GM19467 (cell line): ENCODE measurements around the gene OSBPL3.
"Not testable (repeated sequence)": the region's sequence is repeated elsewhere in the genome, so short reads cannot be mapped to it uniquely, and the experiment has no call there.

Source experiments
- ATAC-seq: cut with Tn5 transposase; IDR thresholded peaks from one replicate; pipeline ENCODE4 v1.9.1; 2021; ENCODE audit warnings: mild to moderate bottlenecking, moderate library complexity; ENCODE audit not compliant: unreplicated experiment

The OSBPL3 gene

GRCh38 chr7:24924375-24924774, 55.6 kb downstream of the OSBPL3 start:
- ATAC-seq, result no peak

GRCh38 chr7:24923172-24923865, 56.7 kb downstream of the OSBPL3 start:
- no peak for ATAC-seq

- ATAC-seq, result no peak
These were observed 57.7 kb downstream of the OSBPL3 start for GRCh38 chr7:24922099-24922773.

GRCh38 chr7:24921362-24921679, 58.7 kb downstream of the OSBPL3 start:
- no peak for ATAC-seq

GRCh38 chr7:24920451-24921361, 59.3 kb downstream of the OSBPL3 start:
- no peak for ATAC-seq

- ATAC-seq, result no peak
These were observed 62.3 kb downstream of the OSBPL3 start for GRCh38 chr7:24917510-24918239.

- no peak for ATAC-seq
These were observed 63.4 kb downstream of the OSBPL3 start for GRCh38 chr7:24916463-24917040.

DNA sequence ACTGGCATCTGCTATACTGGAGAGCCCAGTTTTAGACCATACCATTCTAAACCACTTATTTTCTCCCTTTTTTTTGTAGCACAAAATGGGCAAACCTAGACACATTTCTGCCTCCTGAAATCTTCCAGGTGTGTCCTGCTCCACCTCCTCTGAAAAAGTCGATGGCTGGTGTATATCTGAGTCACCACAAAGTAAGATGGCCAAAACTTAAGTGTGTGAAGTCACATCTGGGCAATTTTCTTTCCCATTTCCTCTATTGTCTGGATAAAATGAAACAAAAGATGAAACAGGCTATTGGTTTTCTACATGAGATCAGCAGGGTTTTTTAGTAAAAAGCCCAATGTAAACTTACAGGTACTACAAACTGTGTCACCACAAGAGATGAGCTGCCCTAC, 65.5 kb downstream of the OSBPL3 start:
- ATAC-seq, result no peak

DNA sequence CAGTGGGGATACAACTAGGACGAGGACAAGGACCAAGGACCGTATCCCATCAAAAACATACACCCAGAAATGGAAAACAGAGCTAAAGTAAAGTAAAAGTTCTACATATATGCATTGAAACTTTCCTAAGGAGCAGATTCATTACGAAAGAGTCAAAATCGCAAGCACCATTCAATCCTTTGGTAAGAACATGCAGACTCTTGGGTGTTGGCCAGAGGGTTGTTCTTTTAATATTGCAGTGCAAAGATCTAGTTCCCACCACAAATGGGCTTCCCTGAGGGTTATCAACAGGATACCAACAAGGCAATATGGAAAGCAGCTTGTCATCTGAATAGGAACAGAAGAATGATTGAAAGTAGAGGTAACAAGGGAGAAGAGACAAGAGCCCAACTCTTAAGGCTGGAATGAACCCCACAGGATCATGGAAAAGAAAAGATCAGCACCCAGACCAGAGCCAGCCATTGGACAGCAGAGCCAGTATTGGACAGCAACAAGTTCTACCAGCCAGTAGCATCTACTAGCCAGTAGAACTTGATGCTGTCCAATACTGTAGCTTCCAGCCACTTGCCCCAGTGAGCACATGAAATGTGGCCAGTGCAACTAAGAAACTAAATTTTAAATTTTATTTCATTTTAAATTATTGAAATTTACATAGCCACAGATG, 66.0 kb downstream of the OSBPL3 start:
- ATAC-seq, result no peak

- ATAC-seq, result no peak
These were observed 67.0 kb downstream of the OSBPL3 start for GRCh38 chr7:24912874-24913514.

- ATAC-seq, result no peak
These were observed 67.6 kb downstream of the OSBPL3 start for GRCh38 chr7:24912424-24912823.

DNA sequence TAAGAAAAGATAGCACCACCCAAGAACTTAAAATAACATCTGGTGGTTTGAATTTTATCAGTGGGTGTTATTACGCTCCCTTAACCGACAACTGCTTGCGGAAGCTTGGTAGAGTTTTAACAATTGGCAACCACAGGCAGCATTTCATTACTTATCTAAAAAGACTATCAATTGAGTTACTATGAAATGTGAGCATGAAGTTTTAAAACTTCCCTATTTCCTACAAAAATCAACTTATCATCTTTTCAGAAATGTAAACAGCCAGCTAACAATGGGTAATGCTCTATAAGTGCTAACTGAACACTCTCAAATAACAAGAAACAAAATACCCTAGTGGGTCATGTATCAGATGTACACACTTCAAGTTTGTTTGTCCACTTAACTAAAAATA, 68.8 kb downstream of the OSBPL3 start:
- peak; percentile 36 for ATAC-seq

GRCh38 chr7:24910551-24911212, 69.3 kb downstream of the OSBPL3 start:
- no peak for ATAC-seq

GRCh38 chr7:24908727-24909126, 71.3 kb downstream of the OSBPL3 start:
- ATAC-seq, result no peak

DNA sequence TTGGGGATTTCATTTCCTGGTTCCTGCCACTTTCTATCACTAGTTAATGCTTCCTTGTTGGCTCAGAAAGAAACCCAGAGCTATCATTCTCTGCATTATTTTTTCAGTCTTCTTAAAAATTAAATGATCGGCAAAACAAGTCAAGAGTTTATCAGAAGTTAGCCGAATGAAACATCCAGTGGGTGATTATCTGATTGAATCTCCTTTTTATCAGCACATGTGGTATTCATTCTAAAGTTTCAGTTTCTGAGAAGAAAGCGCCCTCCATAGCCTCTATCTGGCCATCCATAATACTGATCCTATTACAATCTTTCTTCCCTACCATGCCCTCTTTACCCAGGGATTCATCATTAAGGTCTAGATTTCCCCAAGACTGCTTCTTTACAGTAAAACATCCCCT, 71.8 kb downstream of the OSBPL3 start:
- ATAC-seq, result no peak

DNA sequence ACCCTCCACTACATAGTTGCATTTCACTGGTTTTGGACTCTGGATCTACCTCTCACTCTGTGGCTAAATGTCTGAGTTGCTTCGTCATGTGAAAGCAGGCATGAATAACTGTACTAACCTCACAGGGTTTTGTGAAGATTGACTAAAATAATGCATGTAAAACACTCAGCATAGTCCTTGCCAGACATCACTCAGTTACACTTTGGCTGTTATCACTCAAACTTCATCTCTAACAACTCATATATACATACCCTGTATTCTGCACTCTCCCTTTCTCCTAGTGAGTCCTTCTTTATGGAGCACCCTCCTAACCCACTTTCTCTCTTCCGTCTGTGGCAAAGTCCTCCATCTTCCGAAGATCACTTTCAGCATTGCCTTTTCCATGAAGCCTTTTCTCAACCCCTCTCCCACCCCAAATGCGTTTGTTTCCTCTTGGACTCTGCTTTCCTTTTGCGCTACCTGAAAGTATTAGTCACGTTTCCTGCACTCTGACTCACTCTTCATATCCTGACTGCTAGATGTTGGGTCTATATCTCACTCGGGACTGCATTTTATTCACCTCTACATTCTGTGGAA, 72.6 kb downstream of the OSBPL3 start:
- ATAC-seq, result peak; percentile 50

DNA sequence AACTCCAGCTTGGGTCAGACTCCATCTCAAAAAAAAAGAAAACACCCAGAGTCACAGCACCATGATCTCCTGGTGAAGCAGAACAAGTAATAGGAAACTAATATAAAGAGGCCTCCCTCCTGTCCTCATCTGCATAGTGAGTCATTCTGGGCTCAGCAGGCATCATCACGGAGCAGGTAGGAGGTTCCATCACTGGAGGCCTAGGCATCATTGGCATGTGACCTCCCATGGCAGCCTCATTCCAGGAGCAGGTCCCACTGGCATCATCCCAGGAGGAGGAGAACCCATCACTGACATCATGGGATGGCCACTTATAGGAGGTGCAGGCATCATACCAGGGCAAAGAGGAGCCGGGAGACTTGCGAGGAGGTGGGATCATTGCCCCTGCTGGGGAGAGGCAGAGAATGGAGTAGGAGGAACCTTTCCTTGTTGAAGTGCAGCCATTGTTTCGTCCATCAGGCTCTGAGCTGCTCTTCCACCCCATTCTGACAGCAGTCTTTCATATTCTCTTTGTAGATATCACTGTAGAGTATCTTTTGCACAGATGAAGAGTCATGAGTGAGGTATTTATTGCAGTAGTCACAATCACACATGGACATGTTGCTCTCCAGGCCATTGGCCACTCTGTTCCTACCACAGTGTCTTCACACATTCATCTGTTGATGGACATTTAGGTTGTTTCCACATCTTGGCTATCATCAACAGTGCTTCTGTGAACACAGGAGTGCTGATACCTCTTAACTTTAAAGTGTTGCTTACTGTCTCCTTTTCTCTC, 73.8 kb downstream of the OSBPL3 start:
- ATAC-seq, result no peak

DNA sequence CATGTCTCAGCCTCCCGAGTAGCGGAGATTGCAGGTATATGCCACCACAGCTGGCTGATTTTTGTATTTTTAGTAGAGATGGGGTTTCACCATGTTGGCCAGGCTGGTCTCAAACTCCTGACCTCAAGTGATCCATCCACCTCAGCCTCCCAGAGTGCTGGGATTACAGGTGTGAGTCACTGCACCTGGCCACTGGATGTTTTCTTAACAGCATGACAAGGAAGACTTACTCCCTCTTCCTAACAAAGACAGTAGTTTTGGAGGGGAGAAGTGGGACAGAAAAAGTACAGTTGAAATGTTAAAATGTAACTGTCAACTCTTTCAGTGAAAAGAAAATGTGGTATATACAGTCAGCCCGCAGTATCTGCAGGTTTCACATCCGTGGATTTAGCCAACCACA, 76.0 kb downstream of the OSBPL3 start:
- not testable (repeated sequence) for ATAC-seq
